ENCODE measurements around the gene VSIG10L2. TPM values are rescaled to one million over a fixed set of nuclear protein-coding genes. Genes with fewer than 3 reads are reported as not detected.
"Not testable (repeated sequence)": the region's sequence is repeated elsewhere in the genome, so short reads cannot be mapped to it uniquely, and the experiment has no call there.

The VSIG10L2 gene
- total RNA-seq, 1 donor from 2014 or later, result not detected

GRCh38 chr11:125960771-125961170 is 14.9 kb downstream of the VSIG10L2 start:
- DNase-seq (ENCODE audit: low read depth in 2 of 2), result no peak

GRCh38 chr11:125967515-125967914 is 21.7 kb downstream of the VSIG10L2 start:
- no peak for DNase-seq (ENCODE audit: low read depth in 2 of 2)

GRCh38 chr11:125968354-125968753 is 22.5 kb downstream of the VSIG10L2 start:
- DNase-seq (ENCODE audit: low read depth in 2 of 2), result no peak

GRCh38 chr11:125971618-125972017 is 25.8 kb downstream of the VSIG10L2 start:
- no peak for DNase-seq (ENCODE audit: low read depth in 2 of 2)

- no peak for DNase-seq (ENCODE audit: low read depth in 2 of 2)
Measured at GRCh38 chr11:125974284-125974683, 28.4 kb downstream of the VSIG10L2 start.

- DNase-seq (ENCODE audit: low read depth in 2 of 2), result no peak
Measured at GRCh38 chr11:125975634-125976033, 29.8 kb downstream of the VSIG10L2 start.

- no peak for DNase-seq (ENCODE audit: low read depth in 2 of 2)
Measured at GRCh38 chr11:125976156-125976555, 30.3 kb downstream of the VSIG10L2 start.

- DNase-seq (ENCODE audit: low read depth in 2 of 2), result no peak
Measured at GRCh38 chr11:125977333-125977732, 31.5 kb downstream of the VSIG10L2 start.

- peak; percentile 15 to 31 for DNase-seq (ENCODE audit: low read depth in 2 of 2)
Measured at GRCh38 chr11:125978181-125978716, 32.4 kb downstream of the VSIG10L2 start.

GRCh38 chr11:125978778-125979407 is 33.0 kb downstream of the VSIG10L2 start:
- no peak for DNase-seq (ENCODE audit: low read depth in 2 of 2)

- DNase-seq (ENCODE audit: low read depth in 2 of 2), result no peak
Measured at GRCh38 chr11:125979511-125979910, 33.7 kb downstream of the VSIG10L2 start.

- DNase-seq (ENCODE audit: low read depth in 2 of 2), result no peak
Measured at GRCh38 chr11:125980436-125980835, 34.6 kb downstream of the VSIG10L2 start.

- no peak for DNase-seq (ENCODE audit: low read depth in 2 of 2)
Measured at GRCh38 chr11:125982348-125982730, 36.5 kb downstream of the VSIG10L2 start.

GRCh38 chr11:125985956-125986355 is 40.1 kb downstream of the VSIG10L2 start:
- DNase-seq (ENCODE audit: low read depth in 2 of 2), result not testable (repeated sequence)

GRCh38 chr11:125987066-125987641 is 41.3 kb downstream of the VSIG10L2 start:
- DNase-seq (ENCODE audit: low read depth in 2 of 2), result no peak

- no peak for DNase-seq (ENCODE audit: low read depth in 2 of 2)
Measured at GRCh38 chr11:125990244-125990643, 44.4 kb downstream of the VSIG10L2 start.

- DNase-seq (ENCODE audit: low read depth in 2 of 2), result no peak
Measured at GRCh38 chr11:125992893-125993292, 47.0 kb downstream of the VSIG10L2 start.

- no peak for DNase-seq (ENCODE audit: low read depth in 2 of 2)
Measured at GRCh38 chr11:125994509-125994908, 48.7 kb downstream of the VSIG10L2 start.

GRCh38 chr11:125995313-125995712 is 49.5 kb downstream of the VSIG10L2 start:
- DNase-seq (ENCODE audit: low read depth in 2 of 2), result no peak

- DNase-seq (ENCODE audit: low read depth in 2 of 2), result no peak
Measured at GRCh38 chr11:125998267-125998666, 52.4 kb downstream of the VSIG10L2 start.

- no peak for DNase-seq (ENCODE audit: low read depth in 2 of 2)
Measured at GRCh38 chr11:125999234-125999880, 53.5 kb downstream of the VSIG10L2 start.

GRCh38 chr11:126002181-126002580 is 56.3 kb downstream of the VSIG10L2 start:
- DNase-seq (ENCODE audit: low read depth in 2 of 2), result no peak

Measured in dermis microvascular lymphatic vessel endothelial cell (primary cell).